GM23338 (cell line): ENCODE results near the gene CCDC61. TPM values are rescaled to one million over a fixed set of nuclear protein-coding genes. Genes with fewer than 3 reads are reported as not detected.

ENCODE experiments used
- ATAC-seq: fragments of 200-7000 bp; cut with Tn5 transposase; 3 replicates; pipeline ENCODE4 v1.9.1; 2020
- DNase-seq: peaks from one replicate; pipeline ENCODE4 v3.0.0-alpha.2; 2015; ENCODE audit warnings: low spot score
- H2AFZ ChIP-seq: fragments of 200-600 bp; sonication (generic); 2 replicates; pipeline ENCODE4 v1.8.0; 2016; ENCODE audit warnings: antibody characterized with exemption, mild to moderate bottlenecking, moderate library complexity
- H3F3A ChIP-seq: fragments of 200-600 bp; sonication (generic); replicated peaks from 2 replicates; pipeline ENCODE4 v1.8.0; 2017; ENCODE audit warnings: antibody characterized with exemption, mixed run types, low read depth
- H3K27ac ChIP-seq: fragments of 200-600 bp; sonication (generic); 2 replicates; pipeline ENCODE4 v1.6.1; 2016; ENCODE audit warnings: low read depth
- H3K27me3 ChIP-seq: fragments of 200-600 bp; sonication (generic); 2 replicates; pipeline ENCODE4 v1.8.0; 2016; ENCODE audit warnings: mild to moderate bottlenecking, mixed run types, moderate library complexity; ENCODE audit not compliant: insufficient read depth
- H3K36me3 ChIP-seq: fragments of 200-600 bp; sonication (generic); 2 replicates; pipeline ENCODE4 v1.8.0; 2016; ENCODE audit warnings: mild to moderate bottlenecking; ENCODE audit not compliant: insufficient read depth
- H3K4me1 ChIP-seq: fragments of 200-600 bp; sonication (generic); 2 replicates; pipeline ENCODE4 v1.8.0; 2016; ENCODE audit warnings: mild to moderate bottlenecking, moderate library complexity; ENCODE audit not compliant: insufficient read depth
- H3K4me2 ChIP-seq: fragments of 200-600 bp; sonication (generic); 2 replicates; pipeline ENCODE4 v1.7.1; 2017; ENCODE audit warnings: mixed run types
- H3K4me3 ChIP-seq: fragments of 200-600 bp; sonication (generic); 2 replicates; pipeline ENCODE4 v1.6.1; 2016; ENCODE audit warnings: mixed run types
- H3K79me2 ChIP-seq: fragments of 200-600 bp; sonication (generic); replicated peaks from 2 replicates; pipeline ENCODE4 v1.8.0; 2017; ENCODE audit warnings: mild to moderate bottlenecking; ENCODE audit not compliant: insufficient read depth
- H3K9me2 ChIP-seq: fragments of 200-600 bp; sonication (generic); 2 replicates; pipeline ENCODE4 v1.8.0; 2017; ENCODE audit not compliant: insufficient read depth
- H4K20me1 ChIP-seq: fragments of 200-600 bp; sonication (generic); replicated peaks from 2 replicates; pipeline ENCODE4 v1.8.0; 2017; ENCODE audit warnings: mild to moderate bottlenecking; ENCODE audit not compliant: insufficient read depth
- H3K27ac Mint-ChIP-seq: 2 replicates; pipeline ENCODE4 v1.8.0; 2020; ENCODE audit warnings: inconsistent platforms, mild to moderate bottlenecking, moderate library complexity, mixed read lengths
- H3K27me3 Mint-ChIP-seq: 3 replicates; pipeline ENCODE4 v1.8.0; 2022; ENCODE audit warnings: low read depth, mild to moderate bottlenecking, moderate library complexity, mixed read lengths, inconsistent platforms; ENCODE audit not compliant: insufficient read depth, poor library complexity
- H3K36me3 Mint-ChIP-seq: 3 replicates; pipeline ENCODE4 v1.8.0; 2021; ENCODE audit warnings: low read depth, mild to moderate bottlenecking, inconsistent platforms, moderate library complexity, mixed read lengths
- H3K4me1 Mint-ChIP-seq: 3 replicates; pipeline ENCODE4 v1.8.0; 2020; ENCODE audit warnings: mild to moderate bottlenecking, inconsistent platforms, mixed read lengths
- H3K4me3 Mint-ChIP-seq: 3 replicates; pipeline ENCODE4 v1.8.0; 2021; ENCODE audit warnings: moderate library complexity, mild to moderate bottlenecking, inconsistent platforms, mixed read lengths
- H3K9me3 Mint-ChIP-seq: 3 replicates; pipeline ENCODE4 v1.8.0; 2020; ENCODE audit warnings: moderate library complexity, mild to moderate bottlenecking, inconsistent platforms, mixed read lengths
- CREB1 ChIP-seq: fragments of 250-450 bp; sonication (Bioruptor Pico); IDR thresholded peaks from 2 replicates; pipeline ENCODE4 v1.5.0; 2020; ENCODE audit warnings: low read depth, mild to moderate bottlenecking, moderate library complexity
- ETS1 ChIP-seq: IDR thresholded peaks from 2 replicates; pipeline ENCODE4 v1.6.1; 2016; ENCODE audit warnings: antibody characterized with exemption
- EZH2 ChIP-seq: fragments of 200-600 bp; sonication (generic); IDR thresholded peaks from one replicate; pipeline ENCODE4 v1.8.0; 2017; ENCODE audit warnings: antibody characterized with exemption, mild to moderate bottlenecking, low read depth; ENCODE audit not compliant: unreplicated experiment
- EZH2phosphoT487 ChIP-seq: fragments of 200-600 bp; sonication (generic); IDR thresholded peaks from one replicate; pipeline ENCODE4 v1.8.1; 2018; ENCODE audit warnings: antibody characterized with exemption; ENCODE audit not compliant: unreplicated experiment
- JUNB ChIP-seq: IDR thresholded peaks from one replicate; pipeline ENCODE4 v1.6.1; 2016; ENCODE audit warnings: antibody characterized with exemption; ENCODE audit not compliant: unreplicated experiment
- NANOG ChIP-seq: IDR thresholded peaks from 2 replicates; pipeline ENCODE4 v1.6.1; 2016; ENCODE audit warnings: antibody characterized with exemption, borderline replicate concordance
- POLR2AphosphoS5 ChIP-seq: IDR thresholded peaks from 2 replicates; pipeline ENCODE4 v1.6.1; 2016; ENCODE audit warnings: antibody characterized with exemption, low read depth
- REST ChIP-seq: IDR thresholded peaks from one replicate; pipeline ENCODE4 v1.6.1; 2018; ENCODE audit warnings: antibody characterized with exemption; ENCODE audit not compliant: unreplicated experiment
- STAT1 ChIP-seq: IDR thresholded peaks from one replicate; pipeline ENCODE4 v1.6.1; 2016; ENCODE audit warnings: antibody characterized with exemption; ENCODE audit not compliant: unreplicated experiment
- ZNF114 ChIP-seq: fragments of 250-450 bp; sonication (Bioruptor Pico); IDR thresholded peaks from 2 replicates; pipeline ENCODE4 v1.5.0; 2020; ENCODE audit warnings: mild to moderate bottlenecking, moderate library complexity
- ZNF331 ChIP-seq: fragments of 250-450 bp; sonication (Bioruptor Pico); IDR thresholded peaks from 2 replicates; pipeline ENCODE4 v1.5.0; 2020; ENCODE audit warnings: low read depth, mild to moderate bottlenecking, moderate library complexity
- ZNF462 ChIP-seq: fragments of 250-450 bp; sonication (Bioruptor Pico); IDR thresholded peaks from 2 replicates; pipeline ENCODE4 v1.5.0; 2020; ENCODE audit warnings: mild to moderate bottlenecking, moderate library complexity
- polyA plus RNA-seq: library from polyadenylated mRNA; unstranded; fragments of >200 nt; fragmentation: Nextera tagmentation; extraction: Ambion mirVana; gene quantifications from 2 replicates; pipeline ENCODE4 v1.2.1, GENCODE V29; 2016
- total RNA-seq: library from RNA; depleted of rRNA; stranded (reverse); fragments of >200 nt; shearing (Covaris generic); gene quantifications from 2 replicates; pipeline ENCODE4 v1.2.3, GENCODE V29; 2014
- TF ChIP-seq, protein P1 (sequence below), 2 experiments: fragments of 200-600 bp in 1 of 2; sonication (generic) in 1 of 2; conservative IDR thresholded peaks; 2 replicates each; pipeline versions ENCODE4 v1.5.1 to v1.6.1; 2016 to 2017; ENCODE audit warnings: antibody characterized with exemption in 2 of 2, low read depth in 2 of 2, mild to moderate bottlenecking in 2 of 2, moderate library complexity in 1 of 2

Gene CCDC61
- total and polyA plus RNA-seq, 2 experiments from 2014 or later, result 9.8 to 22.4 TPM

- Mint-ChIP-seq H3K27ac (peak overlapping the region; percentile 72; the same call in 1 of the 2 replicates), H3K9me3 (peaks cover 33% of the 10 kb centered on the region), H3K4me3 (peak overlapping the region; percentile 59; the same call in 2 of the 3 replicates), H3K36me3 (no peaks in the 10 kb centered on the region; the same call in 2 of the 3 replicates), H3K4me1 (no peaks in the 10 kb centered on the region; the same call in 2 of the 3 replicates), H3K27me3 (peaks cover 8% of the 10 kb centered on the region)
- ATAC-seq (peak; percentile 100), DNase-seq (peak; percentile 89)
- Histone ChIP-seq H3K4me2 (no peak overlapping the region), H2AFZ (peak overlapping the region; percentile 6; the same call in 1 of the 2 replicates), H3K27me3 (0 out of 2 replicates have a peak, but pooled peaks cover 5% of the 10 kb centered on the region), H3K9me2 (no peaks in the 10 kb centered on the region), H3K4me3 (no peak overlapping the region), H3K4me1 (no peaks in the 10 kb centered on the region), H3K27ac (no peak overlapping the region), H3K36me3 (no peaks in the 10 kb centered on the region), H4K20me1 (no peaks in the 10 kb centered on the region), H3F3A (no peaks in the 10 kb centered on the region), H3K79me2 (no peaks in the 10 kb centered on the region)
- TF ChIP-seq NANOG, result no peak
- TF ChIP-seq ZNF462 (CRISPR knock-in tag), result no peak
- TF ChIP-seq POLR2AphosphoS5, result 0 out of 2 replicates have a peak, but pooled peaks have one; percentile 22
- TF ChIP-seq ZNF331 (CRISPR knock-in tag), result no peak
- no peak for TF ChIP-seq REST
- no peak for TF ChIP-seq EZH2phosphoT487
- TF ChIP-seq, protein P1, sequence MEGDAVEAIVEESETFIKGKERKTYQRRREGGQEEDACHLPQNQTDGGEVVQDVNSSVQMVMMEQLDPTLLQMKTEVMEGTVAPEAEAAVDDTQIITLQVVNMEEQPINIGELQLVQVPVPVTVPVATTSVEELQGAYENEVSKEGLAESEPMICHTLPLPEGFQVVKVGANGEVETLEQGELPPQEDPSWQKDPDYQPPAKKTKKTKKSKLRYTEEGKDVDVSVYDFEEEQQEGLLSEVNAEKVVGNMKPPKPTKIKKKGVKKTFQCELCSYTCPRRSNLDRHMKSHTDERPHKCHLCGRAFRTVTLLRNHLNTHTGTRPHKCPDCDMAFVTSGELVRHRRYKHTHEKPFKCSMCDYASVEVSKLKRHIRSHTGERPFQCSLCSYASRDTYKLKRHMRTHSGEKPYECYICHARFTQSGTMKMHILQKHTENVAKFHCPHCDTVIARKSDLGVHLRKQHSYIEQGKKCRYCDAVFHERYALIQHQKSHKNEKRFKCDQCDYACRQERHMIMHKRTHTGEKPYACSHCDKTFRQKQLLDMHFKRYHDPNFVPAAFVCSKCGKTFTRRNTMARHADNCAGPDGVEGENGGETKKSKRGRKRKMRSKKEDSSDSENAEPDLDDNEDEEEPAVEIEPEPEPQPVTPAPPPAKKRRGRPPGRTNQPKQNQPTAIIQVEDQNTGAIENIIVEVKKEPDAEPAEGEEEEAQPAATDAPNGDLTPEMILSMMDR (conservative IDR thresholded peaks at IDR 0.05; ENCODE audit: low read depth in 2 of 2), result peak; percentile 80 to 86
- TF ChIP-seq CREB1 (CRISPR knock-in tag), result peak; percentile 41; the same call in 1 of the 2 replicates
- TF ChIP-seq STAT1, result no peak
- no peak for TF ChIP-seq ZNF114 (CRISPR knock-in tag)
- TF ChIP-seq EZH2, result no peak
- TF ChIP-seq ETS1, result no peak
- TF ChIP-seq JUNB, result no peak
Measured at GRCh38 chr19:46049597-46049996, 54.3 kb downstream of the CCDC61 start.
